Neutrophil (primary cell): ENCODE measurements around the gene SSR3.

ENCODE experiments used
- H3K27ac ChIP-seq: fragments of 200-600 bp; sonication (generic); 2 replicates; pipeline ENCODE4 v1.5.1; 2016; ENCODE audit warnings: mild to moderate bottlenecking, moderate library complexity
- H3K27me3 ChIP-seq: fragments of 200-600 bp; sonication (generic); 2 replicates; pipeline ENCODE4 v1.6.0; 2016; ENCODE audit warnings: mild to moderate bottlenecking
- H3K36me3 ChIP-seq: fragments of 200-600 bp; sonication (generic); 2 replicates; pipeline ENCODE4 v1.5.1; 2017
- H3K4me1 ChIP-seq, 2 experiments: fragments of 200-600 bp in 1 of 2; sonication (generic) in 1 of 2; 1 replicate in 1 of 2; 2 replicates in 1 of 2; pipeline versions ENCODE4 v1.5.1 to v1.6.1; 2013 to 2016; ENCODE audit warnings: low read depth in 1 of 2, low read length in 1 of 2, mild to moderate bottlenecking in 1 of 2, moderate library complexity in 1 of 2; ENCODE audit not compliant: control insufficient read depth in 1 of 2, insufficient read depth in 1 of 2
- H3K4me3 ChIP-seq, 2 experiments: fragments of 200-600 bp in 1 of 2; sonication (generic) in 1 of 2; 1 replicate in 1 of 2; 2 replicates in 1 of 2; pipeline ENCODE4 v1.5.1; 2013 to 2016; ENCODE audit warnings: low read depth in 1 of 2, low read length in 1 of 2, mild to moderate bottlenecking in 1 of 2, moderate library complexity in 1 of 2
- H3K9me3 ChIP-seq: fragments of 200-600 bp; sonication (generic); 2 replicates; pipeline ENCODE4 v1.5.1; 2016
- TF ChIP-seq, protein P1 (sequence below): fragments of 200-600 bp; sonication (generic); IDR thresholded peaks from 2 replicates; pipeline ENCODE4 v1.5.1; 2016; ENCODE audit warnings: antibody characterized with exemption

Gene SSR3

DNA sequence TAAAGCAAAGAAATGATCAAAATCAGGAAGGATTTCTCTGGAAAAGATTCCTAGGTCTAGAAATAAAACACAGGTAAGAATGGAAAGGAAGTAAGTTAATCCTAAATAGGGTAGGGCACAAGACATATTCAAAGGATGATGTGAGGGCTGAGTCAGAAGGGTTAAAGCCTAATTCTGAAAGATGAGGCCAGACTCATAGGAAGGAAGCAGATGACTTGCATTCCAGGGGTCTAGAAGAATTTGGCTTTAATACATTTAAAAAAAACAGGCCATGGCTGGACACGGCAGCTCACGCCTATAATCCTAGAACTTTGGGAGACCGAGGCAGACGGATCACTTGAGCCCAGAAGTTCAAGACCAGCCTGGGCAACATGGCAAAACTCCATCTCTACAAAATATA is 3.2 kb downstream of the SSR3 start:
- H3K4me3 ChIP-seq: no peak overlapping the region

DNA sequence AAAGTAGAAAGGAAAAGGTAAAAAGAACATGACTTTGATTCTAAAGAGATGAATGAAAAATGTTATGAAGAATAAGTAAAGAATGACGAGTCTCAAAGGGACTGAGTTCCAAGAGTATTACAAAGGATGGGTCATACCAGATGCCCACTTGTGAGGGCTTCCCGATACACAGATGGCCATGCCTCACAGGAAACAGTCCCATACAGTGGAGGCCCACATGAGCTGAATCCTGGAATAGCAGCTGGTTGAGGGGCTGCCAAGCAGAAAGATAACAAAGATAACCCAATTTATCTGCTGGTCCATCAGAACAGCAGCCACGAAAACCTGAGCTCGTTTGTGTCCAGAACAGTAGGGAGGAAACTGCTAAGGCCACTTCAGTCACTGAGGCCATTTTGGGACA is 3.7 kb downstream of the SSR3 start:
- H3K27ac ChIP-seq: no peak overlapping the region
- no peak overlapping the region for H3K4me3 ChIP-seq
- no peaks in the 10 kb centered on the region for H3K27me3 ChIP-seq
- H3K4me1 ChIP-seq: peaks cover 21 to 25% of the 10 kb centered on the region in 2 experiments
- peaks cover 43% of the 10 kb centered on the region for H3K36me3 ChIP-seq
- no peaks in the 10 kb centered on the region for H3K9me3 ChIP-seq
- TF ChIP-seq, protein P1, sequence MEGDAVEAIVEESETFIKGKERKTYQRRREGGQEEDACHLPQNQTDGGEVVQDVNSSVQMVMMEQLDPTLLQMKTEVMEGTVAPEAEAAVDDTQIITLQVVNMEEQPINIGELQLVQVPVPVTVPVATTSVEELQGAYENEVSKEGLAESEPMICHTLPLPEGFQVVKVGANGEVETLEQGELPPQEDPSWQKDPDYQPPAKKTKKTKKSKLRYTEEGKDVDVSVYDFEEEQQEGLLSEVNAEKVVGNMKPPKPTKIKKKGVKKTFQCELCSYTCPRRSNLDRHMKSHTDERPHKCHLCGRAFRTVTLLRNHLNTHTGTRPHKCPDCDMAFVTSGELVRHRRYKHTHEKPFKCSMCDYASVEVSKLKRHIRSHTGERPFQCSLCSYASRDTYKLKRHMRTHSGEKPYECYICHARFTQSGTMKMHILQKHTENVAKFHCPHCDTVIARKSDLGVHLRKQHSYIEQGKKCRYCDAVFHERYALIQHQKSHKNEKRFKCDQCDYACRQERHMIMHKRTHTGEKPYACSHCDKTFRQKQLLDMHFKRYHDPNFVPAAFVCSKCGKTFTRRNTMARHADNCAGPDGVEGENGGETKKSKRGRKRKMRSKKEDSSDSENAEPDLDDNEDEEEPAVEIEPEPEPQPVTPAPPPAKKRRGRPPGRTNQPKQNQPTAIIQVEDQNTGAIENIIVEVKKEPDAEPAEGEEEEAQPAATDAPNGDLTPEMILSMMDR: no peak

More for the DNA sequence above, 3.2 kb downstream of the SSR3 start:
- no peaks in the 10 kb centered on the region for H3K9me3 ChIP-seq
- no peak overlapping the region for H3K27ac ChIP-seq
- H3K36me3 ChIP-seq: peaks cover 38% of the 10 kb centered on the region
- no peaks in the 10 kb centered on the region for H3K27me3 ChIP-seq
- peaks cover 21 to 25% of the 10 kb centered on the region in 2 experiments for H3K4me1 ChIP-seq
- TF ChIP-seq, protein P1: no peak

DNA sequence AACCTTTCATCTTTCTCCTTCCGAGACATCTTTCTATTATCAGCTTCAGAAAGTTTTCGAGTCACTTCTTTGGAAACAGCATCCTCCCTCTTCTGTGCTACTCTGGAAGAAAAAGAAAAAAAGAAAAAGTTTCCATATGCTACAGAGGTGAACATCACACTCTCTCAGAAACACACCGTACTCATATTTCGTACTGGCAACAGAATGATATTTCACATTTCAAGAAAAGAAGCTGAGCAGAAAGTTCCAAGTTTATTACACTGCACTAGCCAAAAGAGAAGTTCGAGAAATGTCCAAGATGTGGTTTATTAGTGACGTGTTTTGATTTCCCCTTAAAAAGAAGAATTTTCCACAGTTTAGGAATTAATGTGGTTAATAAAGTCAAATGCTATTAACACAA is 6.0 kb downstream of the SSR3 start:
- H3K36me3 ChIP-seq: peaks cover 57% of the 10 kb centered on the region
- TF ChIP-seq, protein P1: no peak
- H3K4me3 ChIP-seq: no peak overlapping the region
- H3K4me1 ChIP-seq: peaks cover 9 to 11% of the 10 kb centered on the region in 2 experiments
- H3K9me3 ChIP-seq: no peaks in the 10 kb centered on the region
- H3K27ac ChIP-seq: no peak overlapping the region
- no peaks in the 10 kb centered on the region for H3K27me3 ChIP-seq

DNA sequence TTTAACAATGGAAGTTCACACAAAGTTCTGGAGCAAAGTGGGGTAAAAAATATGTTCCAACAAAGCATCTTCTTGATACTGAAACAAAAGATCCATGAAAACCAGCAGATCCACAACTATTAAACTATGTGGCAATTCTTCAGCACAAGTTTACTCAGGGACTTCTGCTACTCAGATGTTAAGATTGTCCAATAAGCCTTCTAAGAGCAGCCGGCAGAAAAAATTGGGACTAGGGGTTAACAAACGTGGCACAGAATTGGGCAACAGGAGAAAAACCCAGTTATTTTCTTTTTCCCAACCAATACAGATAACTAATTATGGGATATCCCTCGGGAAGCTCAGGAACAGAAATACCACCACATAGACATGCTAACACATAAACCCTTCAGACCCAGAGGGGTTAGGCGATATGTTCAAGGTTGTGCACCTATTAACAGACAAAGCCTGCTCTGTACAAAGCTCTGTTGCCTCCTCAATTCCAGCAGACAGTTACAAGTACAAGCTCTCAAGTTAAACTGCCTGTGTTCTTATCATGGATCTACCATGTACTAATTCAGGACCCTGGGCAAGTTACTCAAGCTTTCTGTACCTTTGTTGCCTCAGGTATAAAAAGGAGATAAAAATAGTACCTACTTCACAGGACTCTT is 6.8 kb downstream of the SSR3 start:
- Histone ChIP-seq H3K36me3 (peaks cover 64% of the 10 kb centered on the region), H3K4me3 (no peak overlapping the region), H3K27me3 (no peaks in the 10 kb centered on the region), H3K4me1 (peaks cover 2 to 3% of the 10 kb centered on the region in 2 experiments), H3K9me3 (no peaks in the 10 kb centered on the region), H3K27ac (no peak overlapping the region)
- TF ChIP-seq, protein P1: no peak

DNA sequence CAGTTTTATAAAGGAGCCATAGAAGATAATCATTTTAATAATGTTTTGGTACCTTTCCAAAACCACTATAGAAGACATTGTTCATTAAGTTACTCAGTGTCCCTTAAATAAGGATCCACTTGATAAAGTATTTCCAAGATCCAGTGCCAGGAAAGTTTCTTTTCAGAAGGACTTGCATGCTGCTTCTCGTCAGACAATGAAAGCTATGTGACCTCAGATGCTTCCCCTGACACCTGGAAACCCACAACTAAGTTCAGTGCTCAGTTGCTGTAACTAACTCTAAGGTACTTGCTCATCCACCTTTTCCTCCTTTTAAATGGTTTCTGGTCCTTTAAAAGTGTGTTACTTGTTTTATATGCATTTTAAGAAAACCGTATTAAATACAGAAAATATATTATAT is 7.3 kb downstream of the SSR3 start:
- Histone ChIP-seq H3K36me3 (peaks cover 69% of the 10 kb centered on the region), H3K27ac (no peak overlapping the region)

More for the DNA sequence above, 7.3 kb downstream of the SSR3 start:
- H3K9me3 ChIP-seq: no peaks in the 10 kb centered on the region
- TF ChIP-seq, protein P1: no peak
- H3K27me3 ChIP-seq: no peaks in the 10 kb centered on the region
- no peaks in the 10 kb centered on the region for H3K4me1 ChIP-seq
- H3K4me3 ChIP-seq: no peak overlapping the region
